GM15510 (cell line): ENCODE results near the gene MRPS5.

Source experiments
- POLR2A ChIP-seq: IDR thresholded peaks from 3 replicates; pipeline ENCODE4 v1.6.1; 2011; ENCODE audit warnings: borderline replicate concordance; ENCODE audit not compliant: insufficient read length; ENCODE audit errors: extremely low read depth

MRPS5 gene

GRCh38 chr2:95110395-95110794, 11.2 kb downstream of the MRPS5 start:
- TF ChIP-seq POLR2A = no peak

GRCh38 chr2:95109260-95109659, 12.3 kb downstream of the MRPS5 start:
- no peak for TF ChIP-seq POLR2A

DNA sequence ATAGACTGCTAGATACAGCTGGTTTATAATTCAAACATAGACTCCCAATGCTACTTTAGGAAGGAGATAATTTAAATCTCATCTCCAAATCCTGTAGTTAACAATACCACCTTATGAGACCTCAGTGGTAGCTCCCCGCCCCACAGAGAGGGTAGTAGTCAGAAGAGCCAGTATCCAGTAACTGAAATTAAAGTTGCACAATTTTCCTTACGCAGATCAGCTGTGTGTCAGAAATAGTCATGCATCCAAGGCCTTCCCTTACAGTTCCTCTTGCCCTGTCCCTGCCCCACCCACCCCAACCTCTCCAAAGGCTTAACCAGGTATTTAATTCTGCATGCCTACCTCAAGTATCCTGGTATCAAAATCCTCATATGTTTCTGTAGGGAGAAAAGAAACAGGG, 15.5 kb downstream of the MRPS5 start:
- TF ChIP-seq POLR2A = no peak

DNA sequence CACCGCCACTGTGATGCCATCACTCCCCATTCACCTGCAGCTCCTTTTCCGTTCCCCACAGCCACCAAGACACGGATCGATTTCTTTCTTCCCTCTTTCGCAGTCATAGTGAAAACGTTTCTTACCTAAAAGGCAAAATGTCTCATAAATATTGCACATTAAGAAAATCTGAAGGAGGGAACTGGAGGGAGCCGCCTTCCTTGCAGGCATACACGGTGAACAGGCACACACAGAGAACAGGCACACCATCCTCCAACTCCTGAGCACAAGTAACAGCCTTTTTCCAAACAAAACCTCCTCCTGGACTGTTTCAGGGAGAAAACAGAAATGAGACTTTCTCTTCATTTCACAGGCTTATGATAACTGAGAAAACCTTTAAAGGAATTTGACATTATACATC, 17.0 kb downstream of the MRPS5 start:
- no peak for TF ChIP-seq POLR2A

DNA sequence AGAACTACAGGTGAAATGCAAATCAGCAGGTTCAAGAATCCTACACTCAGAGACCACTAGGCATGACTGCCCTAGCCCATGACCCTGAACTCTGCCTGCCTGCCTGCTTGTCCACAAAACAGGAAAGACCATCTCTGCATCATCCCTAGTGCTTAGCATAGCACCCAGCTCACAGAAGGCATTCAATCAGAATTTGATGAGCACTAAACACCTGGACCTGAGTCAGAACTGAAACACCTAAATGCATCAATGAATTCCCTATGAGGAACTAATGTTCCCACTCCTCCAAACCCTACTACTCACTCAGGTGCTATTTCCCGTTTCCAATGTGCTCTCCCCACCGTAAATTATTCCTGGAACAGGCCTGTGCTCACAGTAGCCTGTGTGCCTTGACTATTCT, 21.7 kb downstream of the MRPS5 start:
- TF ChIP-seq POLR2A = no peak

DNA sequence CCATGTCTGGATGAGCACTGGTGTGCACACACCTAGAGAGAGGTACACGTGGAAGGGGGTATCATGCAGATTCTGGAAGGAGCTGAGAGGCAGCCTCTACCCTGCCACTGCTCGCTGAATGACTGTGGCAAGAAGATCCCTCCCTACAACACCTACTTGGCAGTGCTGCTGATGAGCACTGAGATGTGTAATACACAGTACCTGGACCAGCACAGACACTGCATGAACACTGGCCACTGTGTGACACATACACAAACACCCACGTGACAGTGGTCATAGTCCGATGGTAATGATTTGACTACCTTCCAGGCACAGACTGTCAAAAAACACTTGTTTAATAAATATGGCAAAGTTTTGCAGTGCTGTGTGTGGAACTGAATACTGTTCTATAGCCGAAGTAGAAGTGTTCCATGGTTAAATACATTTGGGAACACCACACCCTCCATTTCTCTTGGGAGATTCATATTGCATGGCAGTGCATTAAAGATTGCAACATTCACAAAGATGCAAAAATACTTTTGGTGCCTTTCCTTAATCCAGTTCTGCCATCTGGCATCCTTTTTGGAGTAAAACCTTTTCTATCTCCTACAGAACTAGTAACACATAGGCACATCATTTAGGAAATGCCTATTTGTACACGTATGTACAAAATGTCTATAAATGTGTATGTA, 29.6 kb downstream of the MRPS5 start:
- TF ChIP-seq POLR2A = no peak

DNA sequence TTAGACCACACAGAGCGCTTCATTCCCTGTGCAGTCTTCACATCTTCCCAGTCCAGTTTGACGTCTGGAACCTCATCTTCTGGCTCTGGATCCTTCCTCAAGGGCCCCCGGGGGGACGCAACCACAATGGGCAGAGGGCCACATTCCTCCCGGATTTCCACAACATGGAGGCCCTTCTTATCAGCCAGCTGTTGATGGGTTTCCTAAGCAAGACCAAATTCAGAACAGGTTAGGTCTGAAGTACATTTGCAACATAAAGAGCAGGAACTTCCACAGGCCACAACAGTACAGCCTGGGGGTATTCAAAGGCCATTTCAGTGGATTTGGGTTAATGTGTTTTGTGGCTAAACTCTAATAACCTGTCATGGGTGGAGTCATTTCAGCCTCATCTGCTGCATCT, 34.2 kb downstream of the MRPS5 start:
- no peak for TF ChIP-seq POLR2A

DNA sequence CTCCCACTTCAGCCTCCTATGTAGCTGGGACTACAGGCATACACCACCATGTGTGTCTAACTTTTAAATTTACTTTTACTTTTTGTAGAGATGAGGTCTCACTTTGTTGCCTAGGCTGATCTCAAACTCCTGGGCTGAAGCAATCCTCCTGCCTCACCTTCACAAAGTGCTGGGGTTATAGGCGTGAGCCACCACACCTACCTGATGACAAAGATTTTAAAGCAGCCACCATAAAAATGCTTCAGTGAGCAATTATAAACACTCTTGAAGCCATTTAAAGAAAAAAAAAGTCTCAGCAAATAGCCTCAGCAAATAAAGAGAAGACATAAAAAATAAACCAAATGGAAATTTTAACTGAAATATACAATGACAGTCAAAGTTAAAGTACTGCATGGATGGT, 35.6 kb downstream of the MRPS5 start:
- TF ChIP-seq POLR2A = no peak

DNA sequence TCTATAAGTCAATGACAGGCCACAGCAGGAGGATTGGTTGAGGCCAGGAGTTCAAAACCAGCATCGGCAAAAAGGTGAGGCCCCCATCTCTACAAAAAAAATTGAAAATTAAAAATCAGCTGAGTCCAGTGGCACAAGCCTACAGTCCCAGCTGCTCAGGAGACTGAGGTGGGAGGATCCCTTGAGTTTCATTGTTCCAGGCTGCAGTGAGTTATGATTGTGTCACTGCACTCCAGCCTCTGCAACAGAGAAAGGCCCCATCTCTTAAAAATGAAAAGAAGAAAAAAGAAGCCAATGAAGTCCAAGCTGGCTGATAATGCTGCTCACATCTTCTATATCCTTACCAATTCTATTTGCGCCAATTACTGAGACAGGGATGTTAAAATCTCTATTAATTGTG, 39.1 kb downstream of the MRPS5 start:
- no peak for TF ChIP-seq POLR2A

- no peak for TF ChIP-seq POLR2A
These were observed 42.4 kb downstream of the MRPS5 start for GRCh38 chr2:95079199-95079683.

- no peak for TF ChIP-seq POLR2A
These were observed 43.6 kb downstream of the MRPS5 start for GRCh38 chr2:95077861-95078603.

GRCh38 chr2:95077530-95077825, 44.1 kb downstream of the MRPS5 start:
- TF ChIP-seq POLR2A = no peak

DNA sequence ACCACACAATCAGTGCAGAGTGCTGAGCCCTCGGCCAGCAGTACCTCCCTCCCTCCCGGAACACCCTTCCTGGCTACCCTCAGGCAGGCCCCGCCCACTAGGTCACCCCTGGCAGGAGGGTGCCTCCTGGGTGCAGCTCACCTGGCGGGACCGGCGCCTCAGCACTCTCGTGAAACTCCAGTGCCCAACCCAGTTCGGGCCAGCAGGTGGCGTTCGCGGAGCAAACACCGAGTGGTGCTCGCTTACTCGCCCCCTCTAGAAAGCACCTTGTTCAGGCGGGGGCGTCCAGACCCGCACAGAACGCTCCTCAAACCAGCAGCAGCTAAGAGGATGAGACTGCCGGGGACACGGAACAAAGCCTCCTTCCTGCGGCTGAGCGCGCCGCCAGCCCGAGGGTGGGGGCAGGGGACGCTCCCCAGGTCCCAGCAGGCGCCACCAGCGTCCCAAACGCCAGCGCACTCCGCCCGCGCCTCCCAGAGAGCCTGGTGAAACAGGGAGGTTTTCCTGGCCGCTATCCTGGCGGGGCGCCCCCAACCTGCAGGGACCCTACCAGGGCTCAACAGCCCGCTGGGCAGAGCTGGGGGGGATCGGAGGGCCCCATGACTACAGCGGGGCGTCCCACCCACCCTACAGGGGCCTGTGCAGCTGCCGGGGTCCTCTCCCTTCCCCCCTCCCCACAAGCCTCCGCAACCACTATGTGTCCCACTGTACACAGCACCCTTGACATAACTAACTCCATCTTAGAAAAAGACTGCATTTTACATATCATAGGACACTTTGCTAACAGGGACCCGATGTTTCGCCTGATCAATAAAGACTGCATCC, 44.7 kb downstream of the MRPS5 start:
- no peak for TF ChIP-seq POLR2A

DNA sequence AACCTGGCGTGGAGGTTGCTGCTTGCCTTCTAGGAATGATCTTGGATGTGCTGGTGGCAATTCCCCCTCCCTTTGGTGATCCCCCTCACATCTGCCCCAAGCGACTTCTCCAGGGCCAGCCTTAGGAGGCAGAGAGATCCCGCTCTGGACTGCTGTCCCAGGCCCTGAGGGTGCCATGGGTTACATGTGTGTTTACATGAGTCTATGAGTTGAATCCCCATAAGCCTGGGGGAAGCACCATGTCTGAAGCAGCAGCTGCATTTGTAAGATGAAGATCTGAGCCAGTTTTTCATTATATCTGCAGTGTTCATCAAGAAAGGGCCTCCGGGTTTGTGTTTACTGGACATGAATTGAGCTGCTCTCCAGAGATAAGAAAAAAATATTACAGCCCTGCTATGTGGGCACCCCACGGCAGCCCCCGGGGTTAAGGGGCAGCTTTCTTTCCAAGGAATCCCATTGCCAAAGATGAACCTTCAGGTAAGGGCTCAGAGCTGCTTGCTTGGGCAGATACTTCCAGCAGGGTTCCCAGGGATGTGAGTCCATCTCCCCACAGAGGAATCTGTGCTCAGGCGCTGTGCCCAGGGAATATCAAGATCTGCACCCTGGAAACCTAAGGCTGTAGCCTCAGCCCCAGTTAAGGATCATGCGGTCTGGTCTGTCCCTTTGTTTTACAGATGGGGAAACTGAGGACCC, 46.0 kb downstream of the MRPS5 start:
- TF ChIP-seq POLR2A = no peak
